Testis (tissue), 3 donors: ENCODE measurements around the gene PLEKHG7. TPM values are rescaled to one million over a fixed set of nuclear protein-coding genes. Genes with fewer than 3 reads are reported as not detected.
A peak's percentile ranks its signal among the peaks of the same experiment; 100 is the strongest.
"Not testable (repeated sequence)": the region's sequence is repeated elsewhere in the genome, so short reads cannot be mapped to it uniquely, and the experiment has no call there.

Experiments
- DNase-seq: peaks from one replicate; pipeline ENCODE4 v3.0.0-alpha.2; 2019
- H3K27ac ChIP-seq, 2 donors: fragments of 200-600 bp; sonication (generic); one replicate each; pipeline ENCODE4 v1.5.1; 2019
- H3K27me3 ChIP-seq: fragments of 200-600 bp; sonication (generic); one replicate; pipeline ENCODE4 v1.5.1; 2019
- H3K36me3 ChIP-seq: fragments of 200-600 bp; sonication (generic); one replicate; pipeline ENCODE4 v1.5.1; 2017; ENCODE audit warnings: low read depth; ENCODE audit errors: missing control alignments
- H3K4me1 ChIP-seq: fragments of 200-600 bp; sonication (generic); one replicate; pipeline ENCODE4 v1.5.1; 2019
- H3K4me3 ChIP-seq, 2 donors: fragments of 200-600 bp; sonication (generic); one replicate each; pipeline ENCODE4 v1.5.1; 2017 to 2019
- H3K9me3 ChIP-seq: fragments of 200-600 bp; sonication (generic); one replicate; pipeline ENCODE4 v1.5.1; 2017
- CTCF ChIP-seq, 3 experiments: fragments of 450-650 bp in 2 of 3; fragments of 200-600 bp in 1 of 3; sonication (generic) in 1 of 3; IDR thresholded peaks; one replicate each; pipeline ENCODE4 v1.5.1; 2016 to 2019; ENCODE audit warnings: antibody characterized with exemption in 3 of 3, mild to moderate bottlenecking in 2 of 3, moderate library complexity in 1 of 3
- POLR2A ChIP-seq: fragments of 450-650 bp; IDR thresholded peaks from one replicate; pipeline ENCODE4 v1.6.1; 2017; ENCODE audit warnings: antibody characterized with exemption, mild to moderate bottlenecking, moderate library complexity
- WGBS, 2 donors: methylation state at CpG; one replicate each; pipeline ENCODE4 v1.1.5; 2018; 5-methylcytosine and 5-hydroxymethylcytosine counted together
- intact Hi-C: fragments of 100-400 bp; cut with DNase I; formaldehyde crosslinking; loops from one replicate; pipeline ENCODE4 v1.15.1; 2023; ENCODE audit warnings: low total_unique reads
- polyA plus RNA-seq: library from polyadenylated mRNA; stranded (reverse); fragments of 350-450 nt; fragmentation: Illumina TruSeq; extraction: RNeasy Lipid Tissue Mini Kit (QIAGEN cat#74804); gene quantifications from one replicate; pipeline ENCODE4 v1.2.3, GENCODE V29; 2014; ENCODE audit warnings: low read depth, low replicate concordance; ENCODE audit not compliant: insufficient read depth
- total RNA-seq, 2 donors: library from RNA; depleted of rRNA; stranded (reverse); fragments of >200 nt; gene quantifications; one replicate each; pipeline ENCODE4 v1.2.3, GENCODE V29; 2016

Gene PLEKHG7
- total and polyA plus RNA-seq, 3 donors from 2014 or later: 0.06 to 0.33 (median 0.31) TPM

- Histone ChIP-seq H3K36me3 (no peaks in the 10 kb centered on the region), H3K27ac (no peak overlapping the region), H3K4me3 (no peak overlapping the region), H3K27me3 (no peaks in the 10 kb centered on the region), H3K9me3 (no peaks in the 10 kb centered on the region), H3K4me1 (no peaks in the 10 kb centered on the region)
- TF ChIP-seq CTCF (IDR thresholded peaks at IDR 0.05): no peak
- TF ChIP-seq POLR2A: no peak
- no peak for DNase-seq
- intact Hi-C loops: no loop called here
- WGBS, 2 donors: 72 to 76% methylated on average over 1 of the region's 1 CpG
Observed at GRCh38 chr12:92784356-92784755, 81.6 kb downstream of the PLEKHG7 start.

- intact Hi-C loops: no loop called here
- WGBS, 2 donors: 82 to 95% methylated on average over 1 of the region's 1 CpG
- DNase-seq: no peak
Observed at GRCh38 chr12:92784797-92785562, 82.2 kb downstream of the PLEKHG7 start.

DNA sequence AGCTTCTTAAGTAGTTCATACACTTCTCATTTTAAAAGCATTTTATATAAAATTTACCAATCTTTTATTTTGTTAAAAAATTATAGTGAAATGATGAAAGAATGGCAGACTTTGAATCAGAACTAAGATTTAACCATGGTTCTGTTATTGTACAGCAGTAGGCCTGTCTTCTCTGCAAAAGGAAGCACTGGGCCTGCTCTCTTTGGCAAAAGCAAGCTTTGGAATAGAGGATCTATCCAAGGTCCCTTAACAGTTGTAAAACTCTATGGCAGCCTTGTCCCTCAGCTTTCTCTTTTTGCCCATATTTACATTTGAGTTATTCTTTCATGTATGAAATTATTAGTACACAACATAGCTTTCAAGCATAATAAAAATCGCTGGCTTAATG, 82.8 kb downstream of the PLEKHG7 start:
- Histone ChIP-seq H3K36me3 (no peaks in the 10 kb centered on the region), H3K9me3 (no peaks in the 10 kb centered on the region), H3K4me1 (no peaks in the 10 kb centered on the region), H3K27ac (no peak overlapping the region), H3K4me3 (no peak overlapping the region), H3K27me3 (no peaks in the 10 kb centered on the region)
- intact Hi-C loops: no loop called here
- 92 to 94% methylated on average over 1 of the region's 1 CpG for WGBS, 2 donors
- TF ChIP-seq POLR2A (no peak), CTCF (IDR thresholded peaks at IDR 0.05) (no peak)
- no peak for DNase-seq

More at GRCh38 chr12:92784797-92785562, 82.2 kb downstream of the PLEKHG7 start:
- no peaks in the 10 kb centered on the region for H3K27me3 ChIP-seq
- H3K27ac ChIP-seq: no peak overlapping the region
- TF ChIP-seq POLR2A (no peak), CTCF (IDR thresholded peaks at IDR 0.05) (peak; percentile 24 to 28 (median 25))
- H3K9me3 ChIP-seq: no peaks in the 10 kb centered on the region
- no peaks in the 10 kb centered on the region for H3K36me3 ChIP-seq
- H3K4me1 ChIP-seq: no peaks in the 10 kb centered on the region
- H3K4me3 ChIP-seq: no peak overlapping the region

- Histone ChIP-seq H3K27me3 (no peaks in the 10 kb centered on the region), H3K4me1 (no peaks in the 10 kb centered on the region), H3K36me3 (no peaks in the 10 kb centered on the region), H3K27ac (no peak overlapping the region), H3K4me3 (no peak overlapping the region), H3K9me3 (no peaks in the 10 kb centered on the region)
- no peak for DNase-seq
- TF ChIP-seq CTCF (IDR thresholded peaks at IDR 0.05) (no peak), POLR2A (no peak)
- 81 to 92% methylated on average over 1 of the region's 1 CpG for WGBS, 2 donors
- intact Hi-C loops: no loop called here
Observed at GRCh38 chr12:92786045-92786444, 83.3 kb downstream of the PLEKHG7 start.

- H3K27ac ChIP-seq, intact Hi-C loops, H3K36me3 ChIP-seq, DNase-seq, H3K9me3 ChIP-seq, H3K27me3 ChIP-seq, H3K4me1 ChIP-seq, H3K4me3 ChIP-seq: not testable (repeated sequence)
- WGBS, 2 donors: 93 to 96% methylated on average over 5 of the region's 5 CpGs
Observed at GRCh38 chr12:92794356-92794755, 91.6 kb downstream of the PLEKHG7 start.
